HL-60 (cell line): ENCODE measurements around the gene LANCL2.

Experiments
- CTCF ChIP-seq: IDR thresholded peaks from one replicate; pipeline ENCODE4 v1.5.1; 2011; ENCODE audit warnings: low read length, control low read depth, inconsistent platforms; ENCODE audit not compliant: insufficient read depth
- POLR2AphosphoS5 ChIP-seq: IDR thresholded peaks from 2 replicates; pipeline ENCODE4 v1.6.1; 2012; ENCODE audit warnings: low read depth
- REST ChIP-seq: IDR thresholded peaks from 2 replicates; pipeline ENCODE4 v1.6.1; 2012; ENCODE audit warnings: low read depth; ENCODE audit not compliant: insufficient replicate concordance

DNA sequence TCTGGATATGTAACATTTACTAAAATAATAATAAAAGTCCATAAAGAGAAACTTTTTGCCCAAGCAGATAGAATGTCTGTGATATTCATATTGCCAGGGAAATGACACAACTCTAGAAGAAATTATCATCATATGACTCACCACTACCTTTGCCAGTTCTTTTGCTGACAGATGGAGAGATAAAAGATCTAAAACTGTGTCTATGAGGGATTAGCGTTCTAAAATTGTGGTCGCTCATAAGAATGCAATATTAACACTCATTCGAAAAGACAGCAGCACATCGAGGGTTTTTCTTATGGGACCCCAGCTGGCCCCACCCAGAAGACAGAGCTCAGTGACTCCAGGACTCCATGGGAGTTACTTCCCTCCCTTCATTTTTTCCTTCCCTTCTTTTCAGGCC, 16.6 kb upstream of the LANCL2 start:
- TF ChIP-seq POLR2AphosphoS5 = no peak
- TF ChIP-seq CTCF = no peak
- TF ChIP-seq REST = no peak
